H9 (cell line): ENCODE results near the gene SMIM12. TPM values are rescaled to one million over a fixed set of nuclear protein-coding genes. Genes with fewer than 3 reads are reported as not detected.

ENCODE experiments used
- DNase-seq: peaks from one replicate; pipeline ENCODE4 v3.0.0-alpha.2; 2017
- H2AFZ ChIP-seq: one replicate; pipeline ENCODE4 v1.6.1; 2013; ENCODE audit warnings: mild to moderate bottlenecking, low read length, control low read depth, moderate library complexity
- H2AK5ac ChIP-seq: 2 replicates; pipeline ENCODE4 v1.6.1; 2013; ENCODE audit warnings: low read length, control low read depth, mixed read lengths; ENCODE audit not compliant: insufficient read length
- H2BK120ac ChIP-seq: one replicate; pipeline ENCODE4 v1.6.1; 2013; ENCODE audit warnings: low read depth, mild to moderate bottlenecking, low read length, control low read depth, inconsistent platforms; ENCODE audit not compliant: poor library complexity, severe bottlenecking
- H2BK12ac ChIP-seq: 2 replicates; pipeline ENCODE4 v1.6.1; 2013; ENCODE audit warnings: low read length, control low read depth, mixed read lengths, low read depth; ENCODE audit not compliant: insufficient read length
- H2BK15ac ChIP-seq: 2 replicates; pipeline ENCODE4 v1.6.1; 2013; ENCODE audit warnings: low read depth, low read length, control low read depth
- H2BK20ac ChIP-seq: one replicate; pipeline ENCODE4 v1.6.1; 2013; ENCODE audit warnings: low read depth, mild to moderate bottlenecking, low read length, control low read depth, inconsistent platforms; ENCODE audit not compliant: poor library complexity, severe bottlenecking
- H2BK5ac ChIP-seq: 2 replicates; pipeline ENCODE4 v1.6.1; 2013; ENCODE audit warnings: low read length, control low read depth, mixed read lengths; ENCODE audit not compliant: insufficient read length
- H3K14ac ChIP-seq: 2 replicates; pipeline ENCODE4 v1.6.1; 2013; ENCODE audit warnings: low read length, control low read depth; ENCODE audit not compliant: insufficient read depth
- H3K18ac ChIP-seq: 2 replicates; pipeline ENCODE4 v1.6.1; 2013; ENCODE audit warnings: low read depth, mild to moderate bottlenecking, mixed read lengths, low read length, control low read depth; ENCODE audit not compliant: insufficient read length
- H3K23ac ChIP-seq: 2 replicates; pipeline ENCODE4 v1.6.1; 2013; ENCODE audit warnings: low read length, control low read depth, mixed read lengths, low read depth; ENCODE audit not compliant: insufficient read length
- H3K23me2 ChIP-seq: 2 replicates; pipeline ENCODE4 v1.6.1; 2013; ENCODE audit warnings: low read depth, mild to moderate bottlenecking, mixed read lengths, low read length, control low read depth; ENCODE audit not compliant: insufficient read length, poor library complexity, severe bottlenecking
- H3K27ac ChIP-seq: 2 replicates; pipeline ENCODE4 v1.5.1; 2013; ENCODE audit warnings: low read length, control low read depth, mixed read lengths, low read depth; ENCODE audit not compliant: insufficient read length
- H3K27me3 ChIP-seq: 2 replicates; pipeline ENCODE4 v1.6.1; 2013; ENCODE audit warnings: low read length, control low read depth, inconsistent platforms; ENCODE audit not compliant: insufficient read depth
- H3K4ac ChIP-seq: 2 replicates; pipeline ENCODE4 v1.6.1; 2013; ENCODE audit warnings: low read depth, mild to moderate bottlenecking, control low read depth, inconsistent platforms, low read length, moderate library complexity
- H3K4me1 ChIP-seq: 2 replicates; pipeline ENCODE4 v1.6.1; 2013; ENCODE audit warnings: low read length, control low read depth, inconsistent platforms; ENCODE audit not compliant: insufficient read depth
- H3K4me2 ChIP-seq: 2 replicates; pipeline ENCODE4 v1.6.1; 2013; ENCODE audit warnings: low read length, control low read depth, mixed read lengths; ENCODE audit not compliant: insufficient read length, insufficient read depth
- H3K56ac ChIP-seq: 2 replicates; pipeline ENCODE4 v1.6.1; 2013; ENCODE audit warnings: low read depth, mild to moderate bottlenecking, mixed read lengths, low read length, control low read depth; ENCODE audit not compliant: insufficient read length
- H3K79me1 ChIP-seq: 2 replicates; pipeline ENCODE4 v1.6.1; 2013; ENCODE audit warnings: low read depth, mild to moderate bottlenecking, moderate library complexity, low read length, control low read depth, inconsistent platforms; ENCODE audit not compliant: insufficient read depth, poor library complexity, severe bottlenecking
- H3K79me2 ChIP-seq: 2 replicates; pipeline ENCODE4 v1.6.1; 2013; ENCODE audit warnings: low read length, control low read depth, inconsistent platforms; ENCODE audit not compliant: insufficient read depth
- H3K9ac ChIP-seq: 2 replicates; pipeline ENCODE4 v1.6.1; 2013; ENCODE audit warnings: low read length, control low read depth, mixed read lengths; ENCODE audit not compliant: insufficient read length; ENCODE audit errors: extremely low read depth
- H3K9me3 ChIP-seq: one replicate; pipeline ENCODE4 v1.6.1; 2013; ENCODE audit warnings: low read depth, low read length, inconsistent platforms; ENCODE audit not compliant: control insufficient read depth
- H3T11ph ChIP-seq: one replicate; pipeline ENCODE4 v1.6.1; 2013; ENCODE audit warnings: mild to moderate bottlenecking, low read length, control low read depth, inconsistent platforms
- H4K20me1 ChIP-seq: one replicate; pipeline ENCODE4 v1.6.1; 2013; ENCODE audit not compliant: control insufficient read depth, insufficient read length, insufficient read depth
- H4K5ac ChIP-seq: 2 replicates; pipeline ENCODE4 v1.6.1; 2013; ENCODE audit warnings: low read depth, mild to moderate bottlenecking, mixed read lengths, low read length, control low read depth; ENCODE audit not compliant: insufficient read length
- H4K8ac ChIP-seq: replicated peaks from 2 replicates; pipeline ENCODE4 v1.6.1; 2013; ENCODE audit warnings: low read length, control low read depth, mixed read lengths, low read depth; ENCODE audit not compliant: insufficient read length
- H4K91ac ChIP-seq: 2 replicates; pipeline ENCODE4 v1.6.1; 2013; ENCODE audit warnings: low read depth, mild to moderate bottlenecking, moderate library complexity, mixed read lengths, low read length, control low read depth; ENCODE audit not compliant: insufficient read length
- H3K27ac Mint-ChIP-seq, 3 experiments: 2 replicates in 2 of 3; 3 replicates in 1 of 3; pipeline ENCODE4 v1.8.0; 2020 to 2021; ENCODE audit warnings: mixed read lengths in 3 of 3, mild to moderate bottlenecking in 1 of 3, moderate library complexity in 1 of 3
- H3K27me3 Mint-ChIP-seq: 2 replicates; pipeline ENCODE4 v1.8.0; 2021; ENCODE audit warnings: low read depth, mild to moderate bottlenecking, moderate library complexity, mixed read lengths
- H3K36me3 Mint-ChIP-seq, 3 experiments: 2 replicates in 2 of 3; 3 replicates in 1 of 3; pipeline ENCODE4 v1.8.0; 2020 to 2021; ENCODE audit warnings: low read depth in 3 of 3, mixed read lengths in 3 of 3; ENCODE audit not compliant: insufficient read depth in 1 of 3
- H3K4me1 Mint-ChIP-seq, 2 experiments: 2 replicates each; pipeline ENCODE4 v1.8.0; 2020; ENCODE audit warnings: mixed read lengths in 2 of 2
- H3K4me3 Mint-ChIP-seq, 2 experiments: 2 replicates in 1 of 2; 3 replicates in 1 of 2; pipeline ENCODE4 v1.8.0; 2020 to 2021; ENCODE audit warnings: mild to moderate bottlenecking in 2 of 2, mixed read lengths in 2 of 2, moderate library complexity in 1 of 2
- H3K9me3 Mint-ChIP-seq, 2 experiments: 2 replicates in 1 of 2; 3 replicates in 1 of 2; pipeline ENCODE4 v1.8.0; 2020; ENCODE audit warnings: mild to moderate bottlenecking in 2 of 2, mixed read lengths in 2 of 2, moderate library complexity in 1 of 2
- WGBS: extraction: QIAGEN DNeasy Blood & Tissue Kit; methylation state at CpG from one replicate; pipeline ENCODE4 v1.1.7; 2013; ENCODE audit warnings: missing lambda C conversion rate, low lambda C conversion rate, mixed read lengths; ENCODE audit not compliant: insufficient read length; ENCODE audit errors: extremely low coverage; 5-methylcytosine and 5-hydroxymethylcytosine counted together
- total RNA-seq: library from RNA; stranded (reverse); gene quantifications from 2 replicates; pipeline ENCODE4 v1.2.1, GENCODE V29; 2021
- TF ChIP-seq, protein P1 (sequence below): fragments of 200-600 bp; sonication (generic); conservative IDR thresholded peaks from 3 replicates; pipeline ENCODE4 v1.8.0; 2021; ENCODE audit warnings: antibody characterized with exemption, mild to moderate bottlenecking

The SMIM12 gene
- total RNA-seq, 1 experiment from 2014 or later = 40.9 TPM

DNA sequence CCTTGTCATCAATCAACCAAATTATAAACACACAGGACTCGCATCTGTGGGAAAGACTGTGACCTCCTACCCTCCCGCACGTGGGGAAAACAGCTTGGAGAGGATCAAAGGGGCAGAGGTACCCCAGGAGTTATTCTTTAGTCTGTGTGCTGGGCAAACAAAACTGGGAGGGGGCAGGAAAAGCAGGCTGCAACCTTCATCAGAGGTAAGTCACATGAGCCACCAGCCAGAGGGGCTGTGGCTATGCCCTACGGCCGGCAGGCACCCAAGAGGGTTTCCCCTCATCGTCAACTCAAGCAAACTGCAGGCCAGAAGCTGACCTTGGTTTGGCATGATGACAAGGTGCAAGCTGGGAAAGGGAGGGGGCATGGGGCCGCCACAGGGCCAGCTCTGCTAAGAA lies 12.5 kb downstream of the SMIM12 start:
- Histone ChIP-seq H4K20me1 (no peaks in the 10 kb centered on the region), H3K4me2 (no peak overlapping the region), H3K9me3 (no peaks in the 10 kb centered on the region), H4K8ac (no peak overlapping the region), H3T11ph (no peak overlapping the region), H3K9ac (no peak overlapping the region), H3K23me2 (no peaks in the 10 kb centered on the region), H2BK120ac (no peak overlapping the region), H4K5ac (no peak overlapping the region), H2BK5ac (no peak overlapping the region), H3K56ac (no peak overlapping the region), H4K91ac (no peak overlapping the region), H2AFZ (no peak overlapping the region), H2BK15ac (no peak overlapping the region), H3K4me1 (peaks cover 8% of the 10 kb centered on the region; the same call in 1 of the 2 replicates), H3K18ac (no peak overlapping the region), H2AK5ac (no peak overlapping the region), H2BK12ac (no peak overlapping the region), H3K23ac (no peak overlapping the region), H3K27ac (no peak overlapping the region), H3K27me3 (no peaks in the 10 kb centered on the region), H3K79me1 (no peaks in the 10 kb centered on the region), H3K79me2 (no peaks in the 10 kb centered on the region), H2BK20ac (no peak overlapping the region), H3K4ac (no peak overlapping the region), H3K14ac (no peak overlapping the region)
- Mint-ChIP-seq H3K27me3 (no peaks in the 10 kb centered on the region), H3K9me3 (no peaks in the 10 kb centered on the region), H3K4me3 (no peak overlapping the region), H3K27ac (no peak overlapping the region; a peak in 1 of 7 replicates), H3K4me1 (peaks cover 52 to 58% of the 10 kb centered on the region in 2 experiments), H3K36me3 (peaks cover 3 to 9% (median 5%) of the 10 kb centered on the region in 3 experiments; a peak in 5 of 7 replicates)
- TF ChIP-seq, protein P1, sequence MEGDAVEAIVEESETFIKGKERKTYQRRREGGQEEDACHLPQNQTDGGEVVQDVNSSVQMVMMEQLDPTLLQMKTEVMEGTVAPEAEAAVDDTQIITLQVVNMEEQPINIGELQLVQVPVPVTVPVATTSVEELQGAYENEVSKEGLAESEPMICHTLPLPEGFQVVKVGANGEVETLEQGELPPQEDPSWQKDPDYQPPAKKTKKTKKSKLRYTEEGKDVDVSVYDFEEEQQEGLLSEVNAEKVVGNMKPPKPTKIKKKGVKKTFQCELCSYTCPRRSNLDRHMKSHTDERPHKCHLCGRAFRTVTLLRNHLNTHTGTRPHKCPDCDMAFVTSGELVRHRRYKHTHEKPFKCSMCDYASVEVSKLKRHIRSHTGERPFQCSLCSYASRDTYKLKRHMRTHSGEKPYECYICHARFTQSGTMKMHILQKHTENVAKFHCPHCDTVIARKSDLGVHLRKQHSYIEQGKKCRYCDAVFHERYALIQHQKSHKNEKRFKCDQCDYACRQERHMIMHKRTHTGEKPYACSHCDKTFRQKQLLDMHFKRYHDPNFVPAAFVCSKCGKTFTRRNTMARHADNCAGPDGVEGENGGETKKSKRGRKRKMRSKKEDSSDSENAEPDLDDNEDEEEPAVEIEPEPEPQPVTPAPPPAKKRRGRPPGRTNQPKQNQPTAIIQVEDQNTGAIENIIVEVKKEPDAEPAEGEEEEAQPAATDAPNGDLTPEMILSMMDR = no peak
- WGBS = no CpG with 5 or more reads among the region's 7 CpGs
- no peak for DNase-seq
